Gastrocnemius medialis (tissue), 4 donors: ENCODE results near the gene DOCK3. TPM values are rescaled to one million over a fixed set of nuclear protein-coding genes. Genes with fewer than 3 reads are reported as not detected.
"Not testable (repeated sequence)": the region's sequence is repeated elsewhere in the genome, so short reads cannot be mapped to it uniquely, and the experiment has no call there.

Experiments
- ATAC-seq, 2 donors: fragments of 150-250 bp; one replicate each; pipeline ENCODE4 v1.9.1; 2016
- DNase-seq, 2 donors: peaks; one replicate each; pipeline ENCODE4 v3.0.0-alpha.2; 2019
- H3K27ac ChIP-seq, 4 donors: fragments of 200-600 bp; sonication (generic); 1 replicate in 1 of 4; 2 replicates in 3 of 4; pipeline ENCODE4 v1.5.1; 2016 to 2018; ENCODE audit warnings: mild to moderate bottlenecking in 2 of 4, moderate library complexity in 1 of 4
- H3K27me3 ChIP-seq, 3 donors: fragments of 200-600 bp; sonication (generic) in 2 of 3; 1 replicate in 1 of 3; 2 replicates in 2 of 3; pipeline versions ENCODE4 v1.5.1 to v1.6.0; 2016 to 2019; ENCODE audit warnings: mild to moderate bottlenecking in 1 of 3, moderate library complexity in 1 of 3
- H3K36me3 ChIP-seq, 2 donors: fragments of 200-600 bp; sonication (generic) in 1 of 2; one replicate each; pipeline ENCODE4 v1.5.1; 2017 to 2018
- H3K4me1 ChIP-seq, 2 donors: fragments of 200-600 bp; sonication (generic) in 1 of 2; one replicate each; pipeline ENCODE4 v1.5.1; 2016 to 2017; ENCODE audit warnings: mild to moderate bottlenecking in 2 of 2
- H3K4me3 ChIP-seq, 4 donors: fragments of 200-600 bp; sonication (generic) in 3 of 4; 1 replicate in 1 of 4; 2 replicates in 3 of 4; pipeline ENCODE4 v1.5.1; 2016 to 2019; ENCODE audit warnings: mild to moderate bottlenecking in 2 of 4
- H3K9me3 ChIP-seq, 3 donors: fragments of 200-600 bp; sonication (generic) in 2 of 3; 1 replicate in 1 of 3; 2 replicates in 2 of 3; pipeline ENCODE4 v1.5.1; 2016 to 2019
- CTCF ChIP-seq, 5 experiments: fragments of 450-650 bp in 3 of 5; fragments of 200-600 bp in 2 of 5; sonication (generic) in 2 of 5; IDR thresholded peaks in 4 of 5; conservative IDR thresholded peaks in 1 of 5; 1 replicate in 4 of 5; 2 replicates in 1 of 5; pipeline ENCODE4 v1.5.1; 2016 to 2019; ENCODE audit warnings: antibody characterized with exemption in 5 of 5, mild to moderate bottlenecking in 3 of 5, moderate library complexity in 3 of 5
- POLR2A ChIP-seq, 2 donors: fragments of 450-650 bp; IDR thresholded peaks; one replicate each; pipeline ENCODE4 v1.6.1; 2017; ENCODE audit warnings: antibody characterized with exemption in 2 of 2, mild to moderate bottlenecking in 2 of 2, moderate library complexity in 2 of 2
- in situ Hi-C, 4 donors: fragments of 200-750 bp; cut with MboI; loops; one replicate each; pipeline versions ENCODE4 v1.15.0 to v1.8.0; 2017; ENCODE audit warnings: low sequenced_read_pairs in 4 of 4
- intact Hi-C: fragments of 100-400 bp; cut with DNase I; formaldehyde crosslinking; loops from one replicate; pipeline ENCODE4 v1.15.1; 2023; ENCODE audit warnings: low total_unique reads
- total RNA-seq, 4 donors: library from RNA; depleted of rRNA; stranded (reverse); fragments of >200 nt; gene quantifications; one replicate each; pipeline versions ENCODE4 v1.1.0 to v1.2.3, GENCODE V29; 2016

DOCK3 gene
- total RNA-seq, 4 donors from 2014 or later, result 0.61 to 3.1 (median 0.73) TPM

GRCh38 chr3:51198477-51198876, 523.8 kb downstream of the DOCK3 start:
- intact Hi-C loops, result no loop called here
- no peak for ATAC-seq
- in situ Hi-C loops, result no loop called here

GRCh38 chr3:51199296-51199695, 524.6 kb downstream of the DOCK3 start:
- H3K36me3 ChIP-seq, H3K27me3 ChIP-seq, H3K4me1 ChIP-seq, in situ Hi-C loops, ATAC-seq, intact Hi-C loops, H3K27ac ChIP-seq, H3K4me3 ChIP-seq, H3K9me3 ChIP-seq, DNase-seq: not testable (repeated sequence)

More at GRCh38 chr3:51198477-51198876, 523.8 kb downstream of the DOCK3 start:
- H3K9me3 ChIP-seq, result no peaks in the 10 kb centered on the region
- H3K27ac ChIP-seq, result no peak overlapping the region
- no peak for DNase-seq
- no peaks in the 10 kb centered on the region for H3K36me3 ChIP-seq
- no peaks in the 10 kb centered on the region for H3K4me1 ChIP-seq
- H3K4me3 ChIP-seq, result no peak overlapping the region
- H3K27me3 ChIP-seq, result no peaks in the 10 kb centered on the region
- TF ChIP-seq CTCF (IDR thresholded peaks at IDR 0.05 in 4 of 5, conservative IDR thresholded peaks at IDR 0.05 in 1 of 5) (no peak), POLR2A (IDR thresholded peaks at IDR 0.05) (no peak)

- H3K4me3 ChIP-seq, result no peak overlapping the region
- TF ChIP-seq CTCF (IDR thresholded peaks at IDR 0.05 in 4 of 5, conservative IDR thresholded peaks at IDR 0.05 in 1 of 5) (no peak), POLR2A (IDR thresholded peaks at IDR 0.05) (no peak)
- ATAC-seq (no peak), DNase-seq (no peak)
- H3K9me3 ChIP-seq, result no peaks in the 10 kb centered on the region
- in situ Hi-C loops (no loop called here), intact Hi-C loops (no loop called here)
- no peaks in the 10 kb centered on the region for H3K27me3 ChIP-seq
- no peaks in the 10 kb centered on the region for H3K4me1 ChIP-seq
- no peak overlapping the region for H3K27ac ChIP-seq
- no peaks in the 10 kb centered on the region for H3K36me3 ChIP-seq
These were observed 541.6 kb downstream of the DOCK3 start for GRCh38 chr3:51216291-51216690.

- Histone ChIP-seq H3K4me1 (no peaks in the 10 kb centered on the region), H3K27me3 (no peaks in the 10 kb centered on the region), H3K27ac (no peak overlapping the region), H3K9me3 (no peaks in the 10 kb centered on the region), H3K4me3 (no peak overlapping the region), H3K36me3 (no peaks in the 10 kb centered on the region)
- intact Hi-C loops (no loop called here), in situ Hi-C loops (no loop called here)
- no peak for DNase-seq
- no peak for ATAC-seq
- TF ChIP-seq POLR2A (IDR thresholded peaks at IDR 0.05), result no peak
- TF ChIP-seq CTCF (IDR thresholded peaks at IDR 0.05 in 4 of 5, conservative IDR thresholded peaks at IDR 0.05 in 1 of 5), result no peak
These were observed 547.2 kb downstream of the DOCK3 start for GRCh38 chr3:51221959-51222358.

GRCh38 chr3:51224283-51224682, 549.6 kb downstream of the DOCK3 start:
- Histone ChIP-seq H3K4me3 (no peak overlapping the region), H3K27me3 (no peaks in the 10 kb centered on the region), H3K27ac (no peak overlapping the region), H3K4me1 (no peaks in the 10 kb centered on the region), H3K9me3 (no peaks in the 10 kb centered on the region), H3K36me3 (no peaks in the 10 kb centered on the region)
- DNase-seq (no peak), ATAC-seq (no peak)
- in situ Hi-C loops, result no loop called here
- intact Hi-C loops, result no loop called here
- TF ChIP-seq CTCF (IDR thresholded peaks at IDR 0.05 in 4 of 5, conservative IDR thresholded peaks at IDR 0.05 in 1 of 5), result no peak
- no peak for TF ChIP-seq POLR2A (IDR thresholded peaks at IDR 0.05)
